ENCODE data around the gene CA12. TPM values are rescaled to one million over a fixed set of nuclear protein-coding genes. Genes with fewer than 3 reads are reported as not detected.

The CA12 gene
- total and polyA plus RNA-seq, 10 of the 15 experiments (the other 5 are each of a cell fraction or from before 2014, with no cell fraction given), result 0.03 to 0.10 TPM; not detected in 8

GRCh38 chr15:63369781-63370180 is 11.9 kb downstream of the CA12 start:
- Histone ChIP-seq H3K79me2 (ENCODE audit: control insufficient read depth, insufficient read depth, low read length) (no peaks in the 10 kb centered on the region), H3K4me3 (no peak overlapping the region), H3K4me2 (ENCODE audit: control insufficient read depth, insufficient read depth) (no peak overlapping the region), H3K4me1 (ENCODE audit: control insufficient read depth, insufficient read depth, low read length) (no peaks in the 10 kb centered on the region), H4K20me1 (ENCODE audit: control insufficient read depth, insufficient read depth) (no peaks in the 10 kb centered on the region), H3K9ac (ENCODE audit: control insufficient read depth, insufficient read depth, low read length) (no peak overlapping the region), H3K27ac (ENCODE audit: control insufficient read depth, insufficient read depth) (no peak overlapping the region), H3K27me3 (replicated peaks in 1 of 2; ENCODE audit: control insufficient read depth in 2 of 2, insufficient read depth in 2 of 2, low read length in 1 of 2) (no peaks in the 10 kb centered on the region; a peak in 1 of 4 replicates), H3K9me3 (replicated peaks; ENCODE audit: control insufficient read depth, insufficient read depth, low read length) (no peaks in the 10 kb centered on the region), H2AFZ (ENCODE audit: control insufficient read depth, low read depth, low read length) (no peak overlapping the region), H3K36me3 (ENCODE audit: control insufficient read depth in 2 of 2, insufficient read depth in 2 of 2, low read length in 1 of 2) (no peaks in the 10 kb centered on the region)
- no peak for DNase-seq (ENCODE audit: low read depth, low spot score)
- in situ Hi-C loops (cut with MboI), result no loop called here
- ChIA-PET CTCF (interaction anchor here (0.6 to 1.4 kb wide), 2 partner anchors 81 to 434 kb away, joined by 3 read pairs; no protein-coding TSS in a partner anchor), SMC1A (ENCODE audit: uncharacterized antibody, unreplicated experiment) (interaction anchor here (0.9 to 1.2 kb wide), 3 partner anchors 18 to 51 kb away, joined by 3 to 4 read pairs (median 3); no protein-coding TSS in a partner anchor), POLR2A (no interaction called here), RAD21 (ENCODE audit: unreplicated experiment) (interaction anchor here (0.9 kb wide), 1 partner anchor 93 kb away, joined by 3 read pairs; no protein-coding TSS in a partner anchor)
- no peak for TF ChIP-seq JUND (IDR thresholded peaks at IDR 0.05; ENCODE audit: low read depth, low read length)
- no peak for TF ChIP-seq CHD1 (IDR thresholded peaks at IDR 0.05; ENCODE audit: low read depth, low read length)
- TF ChIP-seq HDGF (IDR thresholded peaks at IDR 0.05), result no peak
- TF ChIP-seq MAX (IDR thresholded peaks at IDR 0.05; ENCODE audit: low read depth, low read length), result no peak
- TF ChIP-seq NFXL1 (IDR thresholded peaks at IDR 0.05; ENCODE audit: borderline replicate concordance), result no peak
- TF ChIP-seq WRNIP1 (IDR thresholded peaks at IDR 0.05; ENCODE audit: borderline replicate concordance, low read depth, low read length), result no peak
- 39% methylated on average over 4 of the region's 4 CpGs for WGBS (ENCODE audit: insufficient coverage, insufficient replicate concordance, low lambda C conversion rate, missing lambda C conversion rate)
- intact Hi-C loops (cut with micrococcal nuclease; ENCODE audit: unreplicated experiment), result no loop called here
- no peak for FAIRE-seq
- BruUV-seq (replicated peaks), result no TSS peak
- ATAC-seq, result no peak

- H3K79me2 ChIP-seq (ENCODE audit: control insufficient read depth, insufficient read depth, low read length), result no peaks in the 10 kb centered on the region
- ChIA-PET SMC1A (ENCODE audit: uncharacterized antibody, unreplicated experiment) (interaction anchor here (0.9 to 1.2 kb wide), 3 partner anchors 17 to 50 kb away, joined by 3 to 4 read pairs (median 3); no protein-coding TSS in a partner anchor), POLR2A (no interaction called here), RAD21 (ENCODE audit: unreplicated experiment) (interaction anchor here (0.9 to 1.1 kb wide), 2 partner anchors 78 to 94 kb away, joined by 3 read pairs; no protein-coding TSS in a partner anchor), CTCF (interaction anchor here (0.6 to 1.4 kb wide), 3 partner anchors 18 to 433 kb away, joined by 3 read pairs; no protein-coding TSS in a partner anchor)
- no peak overlapping the region for H3K4me3 ChIP-seq
- ATAC-seq (no peak), FAIRE-seq (no peak), DNase-seq (ENCODE audit: low read depth, low spot score) (no peak)
- TF ChIP-seq NR2C2 (IDR thresholded peaks at IDR 0.05; ENCODE audit: borderline replicate concordance, control insufficient read depth, insufficient read length, low read depth), result no peak
- no peak for TF ChIP-seq FOS (IDR thresholded peaks at IDR 0.05; ENCODE audit: borderline replicate concordance, extremely low read depth, insufficient read length)
- TF ChIP-seq E4F1 (IDR thresholded peaks at IDR 0.05; ENCODE audit: borderline replicate concordance, partially characterized antibody), result no peak
- TF ChIP-seq IKZF2 (IDR thresholded peaks at IDR 0.05), result no peak
- H4K20me1 ChIP-seq (ENCODE audit: control insufficient read depth, insufficient read depth), result no peaks in the 10 kb centered on the region
- H3K9ac ChIP-seq (ENCODE audit: control insufficient read depth, insufficient read depth, low read length), result no peak overlapping the region
- H2AFZ ChIP-seq (ENCODE audit: control insufficient read depth, low read depth, low read length), result peak overlapping the region; percentile 24; the same call in 1 of the 2 replicates
- H3K27ac ChIP-seq (ENCODE audit: control insufficient read depth, insufficient read depth), result no peak overlapping the region
- H3K4me1 ChIP-seq (ENCODE audit: control insufficient read depth, insufficient read depth, low read length), result no peaks in the 10 kb centered on the region
- intact Hi-C loops (cut with micrococcal nuclease; ENCODE audit: unreplicated experiment), result no loop called here
- H3K36me3 ChIP-seq (ENCODE audit: control insufficient read depth in 2 of 2, insufficient read depth in 2 of 2, low read length in 1 of 2), result no peaks in the 10 kb centered on the region
- no peak overlapping the region for H3K4me2 ChIP-seq (ENCODE audit: control insufficient read depth, insufficient read depth)
- H3K27me3 ChIP-seq (replicated peaks in 1 of 2; ENCODE audit: control insufficient read depth in 2 of 2, insufficient read depth in 2 of 2, low read length in 1 of 2), result no peaks in the 10 kb centered on the region; a peak in 1 of 4 replicates
- 42% methylated on average over 3 of the region's 3 CpGs for WGBS (ENCODE audit: insufficient coverage, insufficient replicate concordance, low lambda C conversion rate, missing lambda C conversion rate)
- no TSS peak for BruUV-seq (replicated peaks)
- in situ Hi-C loops (cut with MboI), result no loop called here
- no peaks in the 10 kb centered on the region for H3K9me3 ChIP-seq (replicated peaks; ENCODE audit: control insufficient read depth, insufficient read depth, low read length)
Measured at GRCh38 chr15:63369296-63369695, 12.3 kb downstream of the CA12 start.
